ENCODE results near the gene PAX5.

DNA sequence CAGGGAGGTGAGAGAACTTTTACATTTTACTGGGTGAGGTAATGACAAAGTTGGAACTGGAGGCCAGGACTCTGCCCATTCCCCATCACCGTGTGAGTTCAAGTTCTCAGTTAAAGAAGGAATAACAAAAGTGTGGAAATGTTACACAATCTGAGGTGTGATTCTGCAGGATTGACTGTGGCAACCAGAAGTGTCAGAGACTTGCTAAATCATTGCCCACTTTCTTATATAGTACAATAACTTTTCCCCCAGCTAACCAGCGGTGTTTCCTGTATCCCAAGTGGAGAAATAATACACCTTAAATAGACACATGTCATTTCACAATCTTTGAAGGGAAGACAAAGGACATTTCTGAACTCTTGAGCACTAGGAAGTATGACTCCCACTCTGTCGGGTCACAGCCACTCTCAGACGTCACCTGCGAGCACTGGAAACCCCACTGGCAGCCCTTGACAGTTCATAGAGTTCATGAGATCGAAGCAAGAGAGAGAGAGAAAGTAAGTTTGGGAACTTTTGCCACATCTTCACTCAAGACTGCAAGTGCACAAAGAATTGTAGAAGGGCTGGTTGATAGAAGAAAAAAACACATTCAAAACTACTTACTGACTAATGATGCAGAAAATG, 28.4 kb downstream of the PAX5 start:
- TF ChIP-seq TAF1 (IDR thresholded peaks at IDR 0.05; ENCODE audit: low read depth) (no peak), POLR2AphosphoS5 (IDR thresholded peaks at IDR 0.05) (no peak), CTCF (IDR thresholded peaks at IDR 0.05; ENCODE audit: poor library complexity, severe bottlenecking) (no peak), EP300 (conservative IDR thresholded peaks at IDR 0.05; ENCODE audit: poor library complexity, severe bottlenecking) (no peak), EZH2 (IDR thresholded peaks at IDR 0.05; ENCODE audit: borderline replicate concordance, insufficient read depth, low read length, poor library complexity, severe bottlenecking) (no peak), RAD21 (conservative IDR thresholded peaks at IDR 0.05) (no peak)
